Anterior cingulate cortex (tissue), 58 donors: ENCODE results near the gene ALDH1A3.

Experiments
- DNase-seq, 58 donors: peaks; one replicate each; lab custom pipeline; 2025; lab: John Stamatoyannopoulos, UW

Gene ALDH1A3

DNA sequence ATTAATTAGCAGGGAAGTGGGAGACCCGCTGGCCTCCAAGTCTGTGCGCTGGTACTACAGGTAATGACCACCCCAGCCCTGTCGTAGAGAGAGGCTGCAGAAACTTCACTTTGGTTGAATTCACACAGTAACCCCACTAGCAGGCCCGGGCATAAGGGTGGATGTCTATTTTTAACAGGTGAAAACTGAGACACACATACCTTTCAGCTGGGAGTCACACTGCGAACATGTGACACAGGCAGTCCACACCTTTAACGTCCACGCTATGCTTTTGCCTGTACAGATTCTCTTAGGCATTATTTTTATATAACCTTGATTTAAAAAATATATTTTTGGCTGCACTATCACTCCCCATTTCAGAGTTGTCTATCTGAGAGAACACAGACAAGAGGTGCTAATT, 43.4 kb downstream of the ALDH1A3 start:
- no peak for DNase-seq

DNA sequence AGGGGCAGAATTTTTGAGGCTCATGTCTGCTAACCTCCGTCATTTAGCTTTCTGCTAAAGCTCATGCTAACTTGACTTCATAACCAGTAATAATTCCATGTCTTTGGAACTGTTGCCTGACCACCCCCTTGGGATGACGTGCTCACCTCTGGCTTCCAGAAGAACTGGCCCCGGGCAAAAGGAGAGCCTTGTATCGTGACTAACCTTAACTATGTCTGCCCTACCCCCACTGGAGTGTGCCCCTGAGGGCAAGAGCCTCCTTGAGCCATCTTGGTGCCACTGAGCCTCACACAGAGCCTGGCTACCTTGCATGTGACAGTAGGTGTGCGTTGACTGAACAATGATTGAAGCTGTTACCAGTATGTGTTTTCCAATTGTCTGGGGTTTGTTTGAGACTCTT, 44.3 kb downstream of the ALDH1A3 start:
- no peak for DNase-seq

DNA sequence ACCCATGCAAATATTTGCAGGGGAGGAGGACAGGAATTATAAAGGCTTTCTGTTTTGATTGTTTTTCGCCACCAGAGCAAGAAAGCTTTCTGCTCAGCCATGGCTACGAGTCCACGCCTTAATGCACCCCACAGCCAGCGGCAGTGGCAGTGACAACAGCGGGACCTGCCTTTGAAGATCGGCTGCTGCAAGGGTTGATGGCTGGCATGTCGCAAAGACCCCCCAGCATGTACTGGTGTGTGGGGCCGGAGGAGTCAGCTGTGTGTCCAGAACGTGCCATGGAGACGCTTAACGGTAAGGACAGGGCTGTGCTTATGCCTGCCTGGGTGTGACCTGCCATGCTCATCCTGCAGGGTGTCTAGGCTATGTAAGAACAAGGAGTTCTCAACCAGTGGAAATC, 44.8 kb downstream of the ALDH1A3 start:
- no peak for DNase-seq

DNA sequence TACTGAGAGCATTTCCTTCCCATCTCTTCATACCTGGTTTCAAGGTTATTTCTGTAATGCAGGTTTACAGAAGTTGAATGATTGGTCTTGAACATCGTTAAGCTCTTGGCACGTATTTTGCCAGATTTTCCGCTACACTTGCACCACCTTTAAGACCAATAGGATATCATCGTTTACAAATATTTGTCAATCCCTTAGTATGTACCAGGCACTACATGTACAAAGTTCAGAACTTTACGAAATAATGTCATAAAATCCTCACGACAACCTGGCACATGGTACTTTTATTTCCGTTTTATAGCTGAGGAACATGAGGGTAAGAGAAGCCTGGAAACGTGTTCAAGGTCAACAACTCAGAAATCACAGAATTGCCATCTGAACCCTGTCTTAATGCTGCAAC, 45.8 kb downstream of the ALDH1A3 start:
- DNase-seq, result no peak

DNA sequence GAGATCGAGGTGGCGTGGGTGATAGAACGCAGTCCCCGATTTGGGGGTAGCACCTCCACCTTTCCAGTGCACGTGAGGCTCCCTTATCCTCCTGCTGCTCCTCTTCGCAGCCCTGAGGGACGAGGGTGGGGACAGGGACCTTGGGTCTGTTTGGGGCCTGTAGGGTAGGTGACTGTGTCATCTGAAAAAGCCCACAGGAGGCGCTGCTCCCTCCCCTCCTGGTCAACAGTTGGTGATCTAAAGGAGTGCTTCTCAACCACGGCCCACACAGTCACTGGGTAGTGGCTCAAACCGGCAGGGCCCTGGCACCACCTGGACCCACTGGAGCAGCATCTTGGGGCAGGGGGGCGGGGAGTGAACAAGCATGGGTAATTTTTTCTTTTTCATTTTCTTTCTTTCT, 46.6 kb downstream of the ALDH1A3 start:
- DNase-seq, result no peak

DNA sequence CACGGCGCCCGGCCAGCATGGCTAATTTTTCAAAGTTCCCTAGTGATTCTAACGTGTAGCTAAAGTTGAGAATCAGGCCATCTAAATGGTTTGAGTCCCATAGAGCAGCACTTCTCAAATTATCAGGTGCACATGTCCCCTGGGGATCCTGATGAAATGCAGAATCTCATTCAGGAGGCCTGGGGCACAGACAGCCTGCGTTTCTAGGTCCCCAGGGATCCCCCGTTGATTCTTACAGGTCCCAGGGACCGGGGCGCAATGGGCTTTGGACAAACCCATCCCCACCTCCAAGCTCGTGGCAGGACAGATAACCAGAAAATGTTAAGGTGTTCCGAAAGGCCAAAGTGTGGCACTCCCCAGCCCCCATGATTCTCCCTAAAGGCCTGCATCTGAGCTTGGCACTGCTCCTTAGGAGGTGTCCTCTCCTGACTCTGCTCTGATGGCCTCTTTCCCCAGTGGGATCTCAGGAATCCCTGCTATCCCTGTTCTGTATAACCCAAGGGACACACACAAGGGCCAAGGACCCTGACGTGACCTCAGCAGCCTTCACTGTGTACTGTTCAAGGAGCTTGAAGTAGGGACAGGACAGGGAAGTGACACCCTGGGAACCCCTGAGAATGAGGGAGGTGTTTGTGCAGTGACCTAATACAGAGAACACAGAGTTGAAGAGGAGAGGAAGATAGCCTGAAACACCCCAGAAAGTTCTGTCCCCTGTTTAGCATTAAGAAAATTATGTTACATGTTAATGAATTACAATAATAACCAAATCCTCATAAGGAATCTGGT, 47.5 kb downstream of the ALDH1A3 start:
- DNase-seq, result no peak

DNA sequence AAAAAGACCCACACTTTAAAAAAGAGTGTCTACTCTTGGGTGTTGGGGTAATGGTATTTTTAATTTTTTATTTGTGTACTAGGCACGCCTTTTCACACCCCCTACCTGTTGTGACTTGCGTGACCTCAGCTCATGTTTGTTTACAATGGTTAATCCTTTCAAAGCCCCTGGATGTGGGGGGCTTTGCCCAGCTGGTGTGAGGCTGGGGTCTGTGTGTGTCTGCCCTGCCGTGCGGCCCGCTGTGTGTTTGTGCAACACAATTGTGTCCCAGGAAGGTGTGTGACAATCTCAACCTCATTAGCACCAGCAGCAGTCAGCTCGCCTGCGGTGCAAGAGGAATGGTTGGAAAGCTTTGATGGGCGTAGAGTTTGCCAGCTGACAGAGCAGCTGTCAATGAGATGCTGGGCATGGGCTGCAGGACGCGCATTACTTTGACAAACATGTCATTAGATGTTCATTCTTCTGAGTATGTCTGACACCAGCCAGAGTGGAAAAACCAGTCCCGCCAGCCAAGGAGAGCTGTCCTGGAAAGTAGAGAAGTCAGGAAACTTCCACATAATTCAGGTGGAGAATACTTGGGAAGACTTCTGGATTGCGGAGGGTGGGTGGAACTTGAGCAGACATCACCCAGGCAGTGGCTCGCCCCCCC, 49.1 kb downstream of the ALDH1A3 start:
- no peak for DNase-seq

DNA sequence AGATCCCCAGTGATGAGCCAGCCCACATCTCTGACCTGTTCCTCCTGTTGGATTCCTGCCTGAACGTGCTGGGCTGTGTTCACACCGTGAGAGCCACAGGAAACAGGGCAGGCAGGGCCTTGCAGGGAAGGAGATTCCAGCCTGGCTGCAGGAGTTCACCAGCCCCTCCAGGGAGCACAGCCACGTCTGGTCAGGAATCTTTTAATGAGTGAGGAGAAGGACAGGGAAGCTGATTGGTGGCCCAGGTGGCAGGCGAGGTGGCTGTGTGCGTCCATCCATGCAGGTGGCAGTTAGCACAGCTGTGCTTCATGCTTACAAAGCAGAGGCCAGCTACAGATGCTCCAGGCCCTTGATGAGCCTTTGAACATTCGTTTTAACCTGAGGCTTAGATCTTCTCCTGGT, 50.0 kb downstream of the ALDH1A3 start:
- no peak for DNase-seq

DNA sequence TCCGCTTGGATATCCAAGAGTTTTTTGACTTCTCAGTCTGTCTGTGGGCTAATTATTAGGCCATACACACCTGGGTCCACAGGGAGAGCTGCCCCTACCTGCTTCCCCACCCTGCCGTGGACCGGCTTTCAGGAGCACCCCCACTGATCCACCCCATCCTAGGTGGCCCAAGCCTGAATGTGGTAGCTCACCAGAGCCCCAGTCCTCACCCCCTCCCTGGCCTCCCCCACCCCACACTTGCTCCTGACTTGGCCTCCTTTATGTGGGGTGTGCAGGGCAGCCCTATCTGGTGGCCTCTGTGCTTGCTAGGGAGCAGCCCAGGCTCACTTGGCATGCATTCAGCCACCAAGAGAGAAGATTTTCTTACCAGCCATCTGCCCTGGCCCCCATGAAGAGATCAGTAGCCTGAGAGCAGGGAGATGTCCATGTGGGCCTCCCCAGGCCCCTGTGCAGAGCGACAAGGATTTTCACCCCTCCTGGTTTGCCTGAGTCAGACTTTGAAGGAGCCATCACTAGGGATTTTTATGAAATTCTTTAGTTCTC, 50.7 kb downstream of the ALDH1A3 start:
- no peak for DNase-seq

DNA sequence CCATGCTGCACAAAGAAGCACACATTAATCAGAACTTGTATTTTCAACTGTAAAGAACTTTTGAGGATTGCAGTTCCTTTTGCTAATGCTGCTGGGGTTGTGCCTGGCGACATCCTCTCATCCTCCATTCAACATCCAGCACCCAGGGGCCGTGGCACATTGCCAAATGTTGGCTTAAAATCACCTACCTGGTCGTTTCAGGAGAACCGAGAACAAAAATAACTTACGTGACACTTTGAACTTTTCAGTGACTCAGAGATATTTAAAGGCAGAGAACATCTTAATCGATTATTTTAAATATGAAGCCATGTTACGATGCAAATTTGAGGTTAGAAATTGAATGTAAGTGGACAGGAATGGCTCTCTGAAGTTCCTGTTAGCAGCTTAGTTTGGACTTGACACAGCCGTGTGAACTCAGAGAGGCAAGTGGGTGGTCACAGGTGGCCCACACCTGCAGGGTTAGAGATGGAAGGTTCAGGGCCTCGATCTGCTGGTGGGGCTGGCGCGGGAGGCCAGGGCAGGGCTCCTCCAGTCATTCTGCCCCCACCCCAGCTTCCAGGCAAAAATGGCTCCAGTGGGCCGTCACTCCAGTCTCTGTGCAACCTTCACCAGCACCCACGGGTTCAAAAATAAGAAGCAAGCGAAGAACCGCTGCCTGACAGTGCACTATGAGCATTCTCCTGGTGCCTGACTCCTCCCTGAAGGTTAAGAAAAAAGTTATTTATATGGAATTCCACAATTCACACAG, 51.7 kb downstream of the ALDH1A3 start:
- no peak for DNase-seq

DNA sequence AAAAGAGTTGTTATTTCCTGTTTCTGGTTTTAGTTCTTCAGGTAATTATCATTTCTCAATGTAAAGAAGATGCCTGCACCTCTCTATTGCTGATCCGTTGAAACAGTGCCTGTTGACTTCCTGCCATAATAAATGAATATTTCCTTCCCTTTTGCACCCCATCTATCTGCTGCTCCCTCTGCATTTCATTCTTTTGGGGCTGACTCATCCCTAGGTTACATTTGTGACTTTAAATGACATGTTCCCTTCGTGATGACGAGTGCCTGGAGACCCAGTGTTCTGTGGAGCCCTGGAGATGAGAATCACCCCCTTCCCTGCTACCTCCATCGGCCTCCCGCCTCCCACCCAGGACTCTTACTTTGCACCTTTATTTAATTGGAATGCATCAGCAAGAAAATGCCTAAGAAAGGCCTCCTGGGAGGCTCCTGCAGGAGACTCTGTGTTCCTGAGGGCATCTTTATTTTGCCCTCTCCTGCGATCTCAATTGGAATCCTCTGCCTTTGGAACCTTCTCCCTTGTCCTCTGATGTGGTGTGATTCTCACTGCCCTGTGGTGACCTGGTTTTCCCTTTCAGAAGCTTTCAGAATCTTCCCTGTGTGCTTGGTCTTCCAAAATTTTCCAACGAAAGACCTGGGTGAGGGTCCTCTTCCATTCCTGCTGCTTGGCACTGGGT, 53.2 kb downstream of the ALDH1A3 start:
- DNase-seq, result no peak

DNA sequence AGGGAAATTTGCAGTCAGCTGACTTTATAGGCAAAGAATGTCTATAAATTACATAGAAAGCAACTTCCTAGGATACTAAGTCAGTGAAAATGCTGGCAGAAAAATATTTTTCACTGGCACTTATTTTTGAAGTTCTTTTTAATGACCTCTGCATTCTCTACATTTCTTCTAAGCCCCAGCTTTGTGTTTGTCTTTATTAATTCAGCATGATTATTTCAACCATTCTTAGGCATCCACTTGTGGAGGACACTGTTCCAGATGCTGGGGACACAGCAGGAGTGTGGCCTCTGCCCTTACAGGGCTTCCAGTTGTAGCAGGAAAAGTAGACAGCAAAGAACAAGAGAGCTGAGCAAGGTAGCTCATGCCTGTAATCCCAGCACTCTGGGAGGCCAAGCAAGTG, 54.5 kb downstream of the ALDH1A3 start:
- DNase-seq, result no peak

DNA sequence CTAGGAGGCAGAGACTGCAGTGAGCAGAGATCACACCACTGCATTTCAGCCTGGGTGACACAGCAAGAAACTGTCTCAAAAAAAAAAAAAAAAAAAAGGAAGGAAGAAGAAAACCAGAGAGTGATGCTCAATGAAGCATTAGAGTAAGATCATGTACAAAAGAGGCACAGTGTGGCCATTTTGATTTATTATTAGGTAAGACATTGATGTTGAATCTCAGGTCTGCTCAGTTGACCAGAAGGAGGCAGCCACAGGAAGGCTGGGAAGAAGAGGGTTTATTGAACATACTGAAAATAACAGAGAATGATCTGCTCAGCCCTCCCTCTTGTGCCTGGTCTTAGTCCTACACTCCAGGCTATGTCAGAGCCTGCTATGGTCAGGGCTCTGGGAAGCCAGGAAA, 55.1 kb downstream of the ALDH1A3 start:
- no peak for DNase-seq

DNA sequence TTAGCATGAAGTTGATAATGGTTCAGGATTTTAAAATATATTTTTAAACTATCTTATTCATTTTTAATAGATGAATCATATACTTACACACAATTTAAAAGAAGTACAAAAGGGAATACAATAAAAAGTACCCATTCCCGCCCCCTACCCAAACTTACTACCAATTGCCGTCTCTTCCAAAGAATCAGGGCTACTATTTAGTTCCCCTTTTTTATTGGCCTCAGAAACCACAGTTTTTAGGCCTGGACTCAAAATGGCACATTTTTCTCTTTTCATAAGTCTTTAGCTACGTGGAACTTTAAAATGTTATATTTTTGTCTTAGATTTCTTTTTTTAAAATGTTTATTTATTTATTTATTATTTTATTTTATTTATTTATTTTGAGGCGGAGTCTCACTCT, 57.5 kb downstream of the ALDH1A3 start:
- DNase-seq, result no peak

DNA sequence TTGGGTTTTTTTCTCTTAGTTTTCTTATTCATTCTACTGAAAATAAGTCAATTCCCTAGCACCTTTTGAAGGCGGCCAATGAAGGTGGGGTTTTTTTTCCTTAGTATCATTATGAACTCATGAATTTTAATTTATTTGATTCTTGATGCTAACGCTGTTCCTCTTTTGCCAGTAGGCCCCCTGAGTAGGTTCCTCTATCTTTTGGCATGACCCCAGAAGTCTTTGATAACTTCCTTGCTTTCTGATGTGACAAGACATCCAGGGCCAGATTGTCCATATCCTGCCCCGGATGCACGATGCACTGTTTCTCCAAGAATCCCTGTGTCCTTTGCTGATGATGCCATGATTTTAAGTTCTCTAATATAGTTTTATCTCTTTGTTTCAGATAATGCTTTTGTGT, 60.2 kb downstream of the ALDH1A3 start:
- no peak for DNase-seq

DNA sequence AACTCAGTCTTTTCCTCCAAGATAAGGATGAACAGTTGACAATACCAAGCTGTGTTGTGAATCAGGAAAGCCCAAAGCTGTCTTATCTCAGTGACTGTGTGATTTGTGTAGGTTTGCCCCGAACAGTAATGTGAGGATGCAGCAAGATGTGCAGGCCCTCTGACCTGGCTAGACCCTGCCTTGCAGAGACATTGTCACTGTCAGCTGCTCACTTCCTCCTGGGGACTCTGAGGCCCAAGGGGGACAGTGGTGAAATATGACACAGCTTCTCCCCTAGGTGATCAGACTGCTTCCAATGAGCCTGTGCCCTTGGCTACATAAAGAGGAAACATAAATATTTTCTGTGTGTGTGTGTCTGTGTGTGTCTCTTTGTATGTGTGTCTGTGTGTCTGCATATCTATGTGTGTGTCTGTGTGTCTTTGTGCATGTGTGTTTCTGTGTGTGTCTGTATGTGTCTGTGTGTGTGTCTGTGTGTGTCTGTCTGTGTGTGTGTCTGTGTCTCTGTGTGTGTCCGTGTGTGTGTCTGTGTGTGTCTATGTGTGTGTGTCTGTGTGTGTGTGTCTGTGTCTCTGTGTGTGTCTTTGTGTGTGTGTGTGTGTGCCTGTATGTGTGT, 61.2 kb downstream of the ALDH1A3 start:
- DNase-seq, result no peak

DNA sequence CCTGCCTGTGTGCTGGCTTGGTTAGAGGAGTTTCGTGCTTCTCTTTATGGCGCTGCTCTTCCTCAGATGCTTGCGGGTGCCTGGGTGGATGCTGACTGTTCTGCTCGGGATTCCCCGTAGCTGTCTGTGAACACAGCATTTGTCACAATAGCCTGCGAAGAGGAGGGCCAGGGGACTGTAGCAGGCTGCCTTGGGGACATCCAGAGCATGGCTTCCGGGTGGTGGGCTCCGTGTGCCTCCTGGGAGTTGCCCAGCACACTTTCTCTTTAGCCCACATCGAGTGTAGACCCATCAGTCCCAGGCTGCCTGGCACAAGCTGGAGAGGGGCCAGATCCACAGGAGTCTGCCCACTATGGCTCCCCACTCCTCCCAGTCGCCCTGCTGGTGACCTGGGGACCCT, 61.9 kb downstream of the ALDH1A3 start:
- DNase-seq, result no peak

DNA sequence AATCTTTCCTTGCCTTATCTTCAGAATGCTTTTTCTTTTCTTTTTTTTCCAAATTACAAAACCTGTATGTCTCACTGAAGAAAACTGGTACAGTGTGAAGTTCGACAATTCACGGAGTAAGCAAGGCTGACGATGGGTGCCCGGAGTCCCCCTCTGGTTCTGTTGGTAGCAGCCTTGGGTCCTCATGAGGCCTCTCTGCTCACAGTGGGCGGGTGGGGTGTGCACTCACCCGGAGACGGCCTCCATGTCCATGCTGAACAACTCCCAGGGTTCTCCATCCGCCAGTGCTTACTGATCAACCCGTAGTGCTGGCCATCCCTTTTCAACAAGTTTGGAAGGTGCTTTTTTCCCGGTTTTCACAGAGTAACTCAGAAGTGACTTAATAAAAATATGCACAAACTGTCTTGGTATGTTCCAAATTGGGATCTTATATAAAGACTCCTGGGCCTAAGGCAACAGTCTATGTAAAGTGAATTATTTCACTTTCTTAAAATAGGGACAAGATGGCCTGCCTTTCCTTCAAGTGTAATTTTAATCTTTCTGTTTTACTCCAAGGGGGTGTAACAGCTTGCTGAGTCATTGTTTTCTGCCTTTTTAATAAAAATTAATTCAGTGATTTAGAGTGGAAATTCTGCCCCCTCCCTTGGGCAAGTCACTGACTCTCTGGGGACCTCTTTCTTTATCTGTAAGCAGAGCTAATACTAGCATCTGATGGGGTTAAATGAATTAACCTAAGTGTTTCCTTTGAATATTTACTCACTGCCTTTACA, 63.2 kb downstream of the ALDH1A3 start:
- DNase-seq, result no peak

DNA sequence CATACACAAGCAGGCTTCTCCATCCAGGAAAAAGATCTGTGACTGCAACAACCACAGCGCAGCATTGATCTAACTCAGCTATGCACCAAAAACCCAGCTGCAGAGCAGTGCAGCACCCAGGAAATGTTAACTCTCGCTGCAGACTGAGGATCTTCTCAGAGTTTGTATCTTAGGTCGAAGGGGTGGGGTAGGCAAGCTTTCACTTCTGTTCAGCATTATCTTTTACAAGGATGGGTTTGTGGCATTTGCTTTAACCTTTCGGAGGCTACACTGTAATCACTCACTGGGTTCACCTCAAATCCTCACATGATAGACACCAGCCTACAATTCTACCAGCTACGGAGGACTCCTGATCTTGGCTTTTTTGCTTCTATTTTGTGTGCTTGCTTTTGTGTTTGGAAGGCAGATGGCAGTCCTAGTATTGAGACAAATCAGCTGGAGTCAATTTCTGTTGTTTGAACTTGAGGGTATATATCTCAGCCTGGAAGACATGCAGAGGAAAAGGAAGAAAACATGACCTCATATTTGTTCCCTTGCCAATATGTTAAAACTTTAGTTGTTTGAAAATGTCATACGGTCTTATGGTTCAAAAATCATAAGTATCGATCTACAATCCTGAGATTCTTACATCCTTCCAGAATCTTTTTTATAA, 64.7 kb downstream of the ALDH1A3 start:
- no peak for DNase-seq
